Retinal pigment epithelial cell (primary cell): ENCODE results near the gene CAT.

Source experiments
- DNase-seq: peaks from one replicate; pipeline ENCODE4 v3.0.0-alpha.2; 2010; ENCODE audit warnings: low read depth
- H3K4me3 ChIP-seq: 2 replicates; pipeline ENCODE4 v1.5.1; 2011; ENCODE audit warnings: mild to moderate bottlenecking, low read length, control low read depth, moderate library complexity
- CTCF ChIP-seq: conservative IDR thresholded peaks from 2 replicates; pipeline ENCODE4 v1.5.1; 2011; ENCODE audit warnings: low read depth, low read length, control low read depth, inconsistent platforms

The CAT gene

DNA sequence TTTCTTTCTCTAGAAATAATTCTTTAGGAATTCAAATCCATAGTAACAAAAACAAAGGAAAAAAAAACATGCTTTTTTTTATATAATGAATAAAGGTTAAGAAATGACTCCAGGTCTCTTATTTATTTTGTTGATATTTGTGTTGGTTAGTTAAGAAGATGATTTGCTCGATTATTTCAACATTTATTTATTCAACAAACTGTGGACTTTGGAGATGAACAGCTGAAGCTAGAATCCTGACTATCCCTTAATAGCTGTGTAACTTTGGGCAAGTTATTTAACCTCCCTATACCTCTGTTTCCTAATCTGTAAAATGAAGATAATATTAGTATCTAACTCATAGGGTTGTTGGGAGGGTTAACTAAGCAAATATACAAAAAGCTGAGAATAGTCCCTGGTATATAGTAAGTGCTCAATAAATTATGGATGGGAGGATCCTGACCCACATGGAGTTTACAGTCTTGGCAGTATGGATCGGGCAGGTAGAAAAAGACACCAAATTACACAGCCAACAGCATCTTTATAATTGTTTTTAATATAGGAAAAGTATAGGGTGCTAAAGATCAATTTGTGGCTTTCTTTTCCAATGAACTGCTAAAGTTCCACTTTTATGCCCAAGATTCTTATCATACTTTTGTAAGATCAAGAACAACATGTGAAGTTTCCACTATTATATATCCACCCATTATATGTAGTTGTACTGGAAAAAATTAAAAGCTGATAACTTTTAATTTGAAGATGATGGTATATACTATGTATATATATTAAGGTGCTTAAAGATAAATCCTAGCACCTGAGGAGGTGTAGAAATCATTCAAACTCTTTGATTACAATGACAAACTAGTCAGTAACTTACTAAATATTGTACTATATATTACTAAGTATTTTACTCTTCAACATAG is 1.3 kb upstream of the CAT start:
- TF ChIP-seq CTCF, result no peak

DNA sequence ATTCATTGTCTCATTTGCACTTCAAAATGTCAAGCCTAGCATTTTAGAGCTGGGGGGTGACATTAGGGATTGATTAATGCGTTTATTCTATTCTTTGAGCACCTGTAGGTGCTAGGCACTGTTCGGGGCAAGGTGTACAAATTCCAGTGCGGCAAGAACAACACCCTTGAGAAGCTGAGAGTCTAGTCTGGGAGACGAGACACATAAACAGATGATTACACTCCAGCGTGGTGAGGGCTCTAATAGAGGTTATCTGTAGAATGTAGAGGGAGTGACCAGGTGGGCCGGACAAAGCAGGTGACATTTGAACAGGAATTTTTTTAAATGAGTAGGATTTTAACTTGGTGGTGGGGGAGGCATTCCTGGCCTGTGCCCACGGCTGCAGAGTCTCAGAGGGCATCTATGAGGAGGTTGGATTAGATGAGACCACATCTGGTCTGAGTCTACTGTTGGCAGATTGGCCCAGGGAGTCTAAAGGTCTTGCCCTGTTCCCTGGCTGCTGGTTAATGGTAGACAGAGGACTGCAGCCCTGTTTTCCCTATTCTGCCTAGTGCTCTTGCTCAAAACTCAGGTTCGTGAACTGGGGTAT is 970 bp downstream of the CAT start:
- peak overlapping the region; percentile 90 for H3K4me3 ChIP-seq

More for the DNA sequence above, 1.3 kb upstream of the CAT start:
- peak overlapping the region; percentile 90 for H3K4me3 ChIP-seq
- DNase-seq, result no peak

GRCh38 chr11:34441814-34442213 is 3.1 kb downstream of the CAT start:
- no peak overlapping the region for H3K4me3 ChIP-seq
- DNase-seq, result no peak
- TF ChIP-seq CTCF, result no peak

More for the DNA sequence above, 970 bp downstream of the CAT start:
- no peak for DNase-seq
- no peak for TF ChIP-seq CTCF

DNA sequence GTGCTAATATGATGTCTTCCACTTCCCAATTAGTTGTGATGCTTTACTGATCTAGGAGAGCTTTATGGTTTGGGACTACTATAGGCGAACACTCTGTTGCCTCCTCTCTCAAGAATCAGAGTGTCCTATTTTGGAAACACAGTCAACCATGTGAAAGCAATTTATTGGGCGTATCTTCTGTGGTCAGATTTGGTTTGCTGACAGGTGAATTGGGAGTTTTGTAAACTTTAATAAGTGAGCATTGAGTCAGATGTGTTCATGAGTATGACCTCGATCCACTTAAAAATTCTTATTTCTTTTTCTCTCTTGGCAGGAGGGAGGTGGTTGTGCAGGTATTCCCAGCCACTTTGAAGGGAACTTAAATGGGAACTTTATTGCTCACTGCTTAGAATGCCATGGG is 4.4 kb downstream of the CAT start:
- no peak for DNase-seq
- H3K4me3 ChIP-seq, result no peak overlapping the region
- no peak for TF ChIP-seq CTCF

- DNase-seq, result no peak
- H3K4me3 ChIP-seq, result no peak overlapping the region
- TF ChIP-seq CTCF, result no peak
These were observed 5.7 kb downstream of the CAT start for GRCh38 chr11:34444428-34444827.

DNA sequence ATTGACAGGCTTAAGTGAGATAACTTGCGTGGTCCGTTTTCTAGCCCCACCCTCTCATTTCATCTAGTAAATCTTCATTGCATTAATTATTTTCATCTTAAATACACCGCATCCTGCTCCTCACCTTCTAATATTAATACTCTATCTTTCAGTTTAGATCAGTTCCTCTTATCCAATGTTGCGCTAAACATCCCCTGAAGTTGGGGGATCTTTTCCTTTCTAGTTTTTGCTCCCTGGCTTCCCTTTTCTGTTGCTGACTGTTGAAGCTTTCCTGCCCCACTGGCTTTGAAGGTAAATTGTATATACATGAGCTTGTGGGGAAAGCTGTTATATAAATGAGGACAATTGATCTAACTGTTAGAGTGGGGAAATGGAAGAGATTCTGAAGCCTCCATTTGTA is 7.2 kb downstream of the CAT start:
- DNase-seq, result no peak
- TF ChIP-seq CTCF, result no peak
- H3K4me3 ChIP-seq, result no peak overlapping the region

DNA sequence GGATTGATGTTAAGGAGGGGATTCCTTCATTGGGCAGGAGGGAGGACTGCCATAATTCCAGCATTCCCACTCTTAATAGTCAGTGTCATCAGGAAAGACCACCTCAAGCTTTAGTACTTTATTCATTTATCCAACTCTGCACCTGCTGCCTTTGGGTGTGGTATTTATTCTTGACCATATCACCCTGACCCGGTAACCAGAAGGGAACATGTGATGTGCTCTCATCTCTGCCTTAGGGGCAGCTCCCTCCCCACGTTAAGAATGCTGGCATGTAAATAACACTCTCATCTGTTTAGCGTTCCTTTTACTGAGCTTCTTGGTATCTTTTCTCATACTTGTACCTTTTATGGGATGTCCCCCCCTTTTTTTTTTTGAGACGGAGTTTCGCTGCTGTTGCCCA is 7.7 kb downstream of the CAT start:
- H3K4me3 ChIP-seq, result no peak overlapping the region
- no peak for TF ChIP-seq CTCF
- no peak for DNase-seq
